ENCODE data around the gene SIAH1. TPM values are rescaled to one million over a fixed set of nuclear protein-coding genes. Genes with fewer than 3 reads are reported as not detected.

SIAH1 gene
- total RNA-seq, 1 experiment from 2014 or later, result 10.9 TPM

DNA sequence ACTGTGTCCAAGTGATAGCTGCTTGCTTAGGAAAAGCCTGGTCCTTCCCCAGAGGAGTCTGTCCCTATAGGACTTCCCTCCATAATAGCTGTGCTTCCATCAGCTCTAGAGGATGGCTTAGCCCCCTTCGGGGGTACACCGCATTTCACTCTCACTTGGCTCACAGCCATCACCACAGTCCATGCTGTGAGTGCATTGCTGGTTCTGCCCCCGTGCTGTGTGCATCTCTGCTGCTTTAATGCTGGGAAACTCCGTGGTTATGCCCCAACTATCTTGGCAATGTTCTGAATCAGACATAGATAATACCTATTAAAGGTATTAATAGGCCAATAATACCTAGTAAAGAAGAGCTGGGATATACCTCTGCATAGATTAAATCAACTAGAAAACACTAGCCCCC is 58.3 kb downstream of the SIAH1 start:
- intact Hi-C loops (cut with micrococcal nuclease), result no loop called here
- POLR2A ChIA-PET (ENCODE audit: unreplicated experiment), result no interaction called here
- TF ChIP-seq EZH2phosphoT487 (IDR thresholded peaks at IDR 0.05; ENCODE audit: borderline replicate concordance, low read length) (no peak), EZH2 (IDR thresholded peaks at IDR 0.05; ENCODE audit: low read length, unreplicated experiment) (no peak)
- TF ChIP-seq, protein P1, sequence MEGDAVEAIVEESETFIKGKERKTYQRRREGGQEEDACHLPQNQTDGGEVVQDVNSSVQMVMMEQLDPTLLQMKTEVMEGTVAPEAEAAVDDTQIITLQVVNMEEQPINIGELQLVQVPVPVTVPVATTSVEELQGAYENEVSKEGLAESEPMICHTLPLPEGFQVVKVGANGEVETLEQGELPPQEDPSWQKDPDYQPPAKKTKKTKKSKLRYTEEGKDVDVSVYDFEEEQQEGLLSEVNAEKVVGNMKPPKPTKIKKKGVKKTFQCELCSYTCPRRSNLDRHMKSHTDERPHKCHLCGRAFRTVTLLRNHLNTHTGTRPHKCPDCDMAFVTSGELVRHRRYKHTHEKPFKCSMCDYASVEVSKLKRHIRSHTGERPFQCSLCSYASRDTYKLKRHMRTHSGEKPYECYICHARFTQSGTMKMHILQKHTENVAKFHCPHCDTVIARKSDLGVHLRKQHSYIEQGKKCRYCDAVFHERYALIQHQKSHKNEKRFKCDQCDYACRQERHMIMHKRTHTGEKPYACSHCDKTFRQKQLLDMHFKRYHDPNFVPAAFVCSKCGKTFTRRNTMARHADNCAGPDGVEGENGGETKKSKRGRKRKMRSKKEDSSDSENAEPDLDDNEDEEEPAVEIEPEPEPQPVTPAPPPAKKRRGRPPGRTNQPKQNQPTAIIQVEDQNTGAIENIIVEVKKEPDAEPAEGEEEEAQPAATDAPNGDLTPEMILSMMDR (conservative IDR thresholded peaks at IDR 0.05; ENCODE audit: low read depth, low read length), result no peak

DNA sequence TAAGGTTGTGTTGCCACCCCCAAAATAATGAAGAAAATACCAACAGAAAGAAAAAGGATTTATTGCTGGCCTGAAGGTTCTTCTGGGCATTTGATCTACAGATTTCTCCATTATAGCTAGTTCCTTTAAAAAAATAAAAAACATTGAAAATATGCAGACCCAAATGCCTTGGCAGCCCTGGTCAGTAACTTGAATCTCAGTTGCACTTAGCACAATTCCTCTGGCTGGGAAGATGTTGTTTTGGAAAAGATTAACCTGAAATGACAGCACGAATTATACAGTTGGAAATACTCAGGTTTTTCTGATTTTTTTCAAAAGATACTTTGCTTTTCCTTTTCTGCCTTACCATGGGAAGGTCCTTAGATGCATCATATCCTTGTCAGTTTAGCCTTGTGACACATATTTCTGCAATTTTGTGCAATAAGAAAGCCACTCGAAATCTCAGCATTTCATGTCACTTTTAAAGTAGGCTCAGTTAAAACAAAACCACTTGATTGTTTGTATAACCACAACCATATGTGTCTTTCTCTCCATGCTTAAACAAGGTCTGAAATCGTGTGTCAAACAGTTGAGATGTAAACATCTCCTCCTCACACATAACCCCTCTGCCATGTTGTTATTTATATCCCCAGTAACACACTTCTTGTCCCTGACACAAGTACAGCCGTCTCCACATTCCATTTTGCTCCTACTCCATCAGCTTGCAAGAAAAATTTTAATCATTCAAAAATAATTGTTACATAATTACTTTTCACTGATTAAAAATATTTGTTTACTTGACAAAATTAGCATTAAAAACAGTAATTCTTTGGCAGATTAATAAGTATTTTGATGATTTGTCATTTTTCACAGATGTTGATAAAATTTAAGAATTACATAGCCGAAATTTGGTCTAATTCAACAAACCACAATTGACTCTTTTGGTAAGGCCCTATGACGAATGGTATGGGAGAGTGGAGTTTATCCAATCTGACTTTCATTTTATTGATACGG is 61.1 kb downstream of the SIAH1 start:
- Histone ChIP-seq H3K9me3 (ENCODE audit: low read length) (no peaks in the 10 kb centered on the region), H3F3A (ENCODE audit: low read length, unreplicated experiment) (no peaks in the 10 kb centered on the region), H3K4me3 (ENCODE audit: low read length) (no peak overlapping the region), H3K9ac (ENCODE audit: low read length) (no peak overlapping the region), H3K9me2 (replicated peaks; ENCODE audit: low read length) (no peaks in the 10 kb centered on the region), H3K4me1 (ENCODE audit: insufficient read depth, low read length) (no peaks in the 10 kb centered on the region), H3K79me2 (ENCODE audit: low read length) (no peaks in the 10 kb centered on the region), H4K20me1 (ENCODE audit: low read length) (no peaks in the 10 kb centered on the region), H3K4me2 (ENCODE audit: low read length) (no peak overlapping the region), H3K36me3 (ENCODE audit: low read depth, low read length) (no peaks in the 10 kb centered on the region), H2AFZ (ENCODE audit: low read length) (no peak overlapping the region), H3K27me3 (ENCODE audit: low read length) (no peaks in the 10 kb centered on the region), H3K27ac (ENCODE audit: low read length) (no peak overlapping the region)
- no TSS peak for BruUV-seq (replicated peaks)
- TF ChIP-seq, protein P1 (conservative IDR thresholded peaks at IDR 0.05; ENCODE audit: low read depth, low read length), result no peak
- ChIA-PET CTCF (no interaction called here), POLR2A (ENCODE audit: unreplicated experiment) (no interaction called here)
- no peak for ATAC-seq
- intact Hi-C loops (cut with micrococcal nuclease), result no loop called here
- DNase-seq, result no peak

More for the DNA sequence above, 58.3 kb downstream of the SIAH1 start:
- ATAC-seq, result no peak
- H3K9me2 ChIP-seq (replicated peaks; ENCODE audit: low read length), result no peaks in the 10 kb centered on the region
- no peaks in the 10 kb centered on the region for H3K36me3 ChIP-seq (ENCODE audit: low read depth, low read length)
- no peak overlapping the region for H2AFZ ChIP-seq (ENCODE audit: low read length)
- no TSS peak for BruUV-seq (replicated peaks)
- no peak overlapping the region for H3K9ac ChIP-seq (ENCODE audit: low read length)
- H3F3A ChIP-seq (ENCODE audit: low read length, unreplicated experiment), result no peaks in the 10 kb centered on the region
- H3K4me1 ChIP-seq (ENCODE audit: insufficient read depth, low read length), result no peaks in the 10 kb centered on the region
- no peaks in the 10 kb centered on the region for H3K79me2 ChIP-seq (ENCODE audit: low read length)
- no peak overlapping the region for H3K27ac ChIP-seq (ENCODE audit: low read length)
- H3K4me2 ChIP-seq (ENCODE audit: low read length), result no peak overlapping the region
- H3K4me3 ChIP-seq (ENCODE audit: low read length), result no peak overlapping the region
- H3K9me3 ChIP-seq (ENCODE audit: low read length), result no peaks in the 10 kb centered on the region
- no peaks in the 10 kb centered on the region for H3K27me3 ChIP-seq (ENCODE audit: low read length)
- CTCF ChIA-PET, result no interaction called here
- H4K20me1 ChIP-seq (ENCODE audit: low read length), result no peaks in the 10 kb centered on the region
- no peak for DNase-seq

DNA sequence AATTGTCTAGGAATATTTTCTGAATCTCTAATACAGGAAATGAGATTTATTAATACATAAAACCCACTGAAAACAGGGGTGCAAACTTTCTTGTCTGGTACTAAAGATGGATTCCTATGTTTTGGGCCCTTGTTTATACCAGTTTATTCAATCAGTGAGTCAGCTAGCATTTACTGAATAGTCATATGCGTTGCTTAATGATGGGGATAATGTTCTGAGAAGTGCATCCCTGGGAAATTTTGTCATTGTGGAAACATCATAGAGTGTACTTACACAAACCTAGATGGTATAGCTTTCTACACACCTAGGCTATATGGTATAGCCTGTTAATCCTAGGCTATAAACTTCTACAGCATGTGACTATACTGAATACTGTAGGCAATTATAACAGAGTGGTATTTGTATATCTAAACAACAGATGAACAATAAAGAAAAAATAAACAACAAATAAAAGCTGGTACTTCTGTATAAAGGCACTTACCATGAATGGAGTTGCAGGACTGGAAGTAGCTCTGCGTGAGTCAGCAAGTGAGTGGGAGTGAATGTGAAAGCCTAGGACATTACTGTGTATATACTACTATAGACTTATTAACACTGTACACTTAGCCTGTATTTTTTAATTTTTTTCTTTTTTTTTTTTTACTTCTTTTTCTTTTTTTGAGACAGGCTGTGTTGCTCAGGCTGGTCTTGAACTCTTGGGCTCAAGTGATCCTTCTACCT is 63.7 kb downstream of the SIAH1 start:
- H3K9me2 ChIP-seq (replicated peaks; ENCODE audit: low read length), result no peaks in the 10 kb centered on the region
- H3K9me3 ChIP-seq (ENCODE audit: low read length), result no peaks in the 10 kb centered on the region
- DNase-seq (no peak), ATAC-seq (no peak)
- H4K20me1 ChIP-seq (ENCODE audit: low read length), result no peaks in the 10 kb centered on the region
- TF ChIP-seq EZH2 (IDR thresholded peaks at IDR 0.05; ENCODE audit: low read length, unreplicated experiment) (no peak), EZH2phosphoT487 (IDR thresholded peaks at IDR 0.05; ENCODE audit: borderline replicate concordance, low read length) (no peak)
- TF ChIP-seq, protein P1 (conservative IDR thresholded peaks at IDR 0.05; ENCODE audit: low read depth, low read length), result no peak
- POLR2A ChIA-PET (ENCODE audit: unreplicated experiment), result no interaction called here
- no peak overlapping the region for H3K4me2 ChIP-seq (ENCODE audit: low read length)
- no peaks in the 10 kb centered on the region for H3K36me3 ChIP-seq (ENCODE audit: low read depth, low read length)
- no peaks in the 10 kb centered on the region for H3K27me3 ChIP-seq (ENCODE audit: low read length)
- H3K79me2 ChIP-seq (ENCODE audit: low read length), result no peaks in the 10 kb centered on the region
- no TSS peak for BruUV-seq (replicated peaks)
- no peak overlapping the region for H3K9ac ChIP-seq (ENCODE audit: low read length)
- no peak overlapping the region for H2AFZ ChIP-seq (ENCODE audit: low read length)
- no peak overlapping the region for H3K4me3 ChIP-seq (ENCODE audit: low read length)
- peaks cover 5% of the 10 kb centered on the region for H3K4me1 ChIP-seq (ENCODE audit: insufficient read depth, low read length)
- no peak overlapping the region for H3K27ac ChIP-seq (ENCODE audit: low read length)
- intact Hi-C loops (cut with micrococcal nuclease), result no loop called here
- CTCF ChIA-PET, result no interaction called here
- H3F3A ChIP-seq (ENCODE audit: low read length, unreplicated experiment), result peaks cover 5% of the 10 kb centered on the region

Measured in PC-3 (cell line).